Embryonic facial prominence (tissue), 1 donor: ENCODE results near the gene SPDEF.

ENCODE experiments used
- DNase-seq: peaks from one replicate; pipeline ENCODE4 v3.0.0-alpha.2; 2016; ENCODE audit errors: extremely low spot score

Gene SPDEF

DNA sequence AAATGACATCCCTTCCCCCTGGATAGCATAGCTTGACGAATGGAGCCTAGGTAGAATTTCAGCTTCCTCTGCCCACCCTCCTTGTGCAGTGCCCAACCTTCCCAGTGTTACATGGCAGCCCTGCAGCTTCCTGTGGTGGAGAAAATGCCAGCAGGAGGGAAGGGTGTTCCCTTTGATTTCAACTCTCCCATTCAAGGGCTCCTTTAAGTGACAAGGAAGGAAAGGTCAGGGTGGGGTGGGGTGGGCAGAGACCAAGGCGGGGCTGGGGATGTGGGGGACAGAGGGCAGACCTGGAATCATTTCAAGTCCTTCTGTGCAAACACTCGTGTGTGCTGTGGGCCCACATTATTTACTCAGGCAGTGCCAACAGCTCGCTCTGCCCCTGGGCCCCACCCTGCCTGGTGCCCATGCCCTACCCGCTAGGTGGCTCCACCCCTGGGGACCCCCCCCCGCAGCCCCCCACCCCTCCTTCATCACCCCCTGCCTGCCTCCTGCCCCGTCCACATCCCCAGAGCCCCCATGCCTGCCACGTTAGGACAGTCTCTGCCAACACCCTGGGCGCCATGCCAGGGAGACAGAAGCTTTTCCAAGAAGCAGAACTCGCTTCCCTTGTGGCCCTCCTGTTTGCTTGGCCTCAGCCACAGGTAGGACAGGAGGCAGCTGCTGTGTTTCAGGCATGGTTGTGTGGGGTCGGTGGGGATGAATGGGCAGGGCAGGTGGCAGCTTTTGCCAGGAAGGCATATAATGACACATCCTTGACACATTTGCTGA is 9.4 kb downstream of the SPDEF start:
- no peak for DNase-seq

DNA sequence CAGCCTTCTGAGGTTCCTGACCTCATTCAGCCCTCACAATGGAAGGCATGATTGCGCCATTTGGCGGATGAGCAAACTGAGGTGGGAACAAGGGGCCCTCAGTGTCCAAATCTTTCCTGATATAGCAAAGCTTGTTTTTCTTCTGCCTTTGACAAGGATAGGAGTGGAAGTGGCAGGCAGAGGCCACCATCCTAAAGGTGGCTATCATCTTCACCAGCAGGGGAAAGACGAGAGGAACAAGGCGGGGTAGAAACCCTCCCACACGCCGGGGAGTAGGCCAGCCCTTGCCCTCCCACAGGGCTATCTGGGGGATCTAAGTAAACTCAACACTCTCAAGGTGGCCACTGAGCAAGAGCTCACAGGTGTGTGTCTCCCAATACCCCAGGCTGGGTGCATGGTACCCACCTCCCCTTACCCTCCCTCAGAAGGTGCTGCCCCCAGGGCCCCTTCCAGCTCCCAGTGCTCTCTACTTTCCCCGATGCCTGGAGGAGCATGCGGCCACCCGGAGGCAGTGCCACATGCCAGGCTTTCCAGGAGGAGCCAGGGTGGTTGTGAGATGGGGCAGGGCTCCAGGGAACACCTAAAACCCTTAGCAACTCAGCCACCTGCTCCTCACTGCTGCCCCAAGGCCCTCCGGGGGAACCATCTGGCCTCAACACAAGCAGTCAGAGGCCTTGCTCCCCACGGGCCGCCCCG is 11.2 kb downstream of the SPDEF start:
- no peak for DNase-seq

DNA sequence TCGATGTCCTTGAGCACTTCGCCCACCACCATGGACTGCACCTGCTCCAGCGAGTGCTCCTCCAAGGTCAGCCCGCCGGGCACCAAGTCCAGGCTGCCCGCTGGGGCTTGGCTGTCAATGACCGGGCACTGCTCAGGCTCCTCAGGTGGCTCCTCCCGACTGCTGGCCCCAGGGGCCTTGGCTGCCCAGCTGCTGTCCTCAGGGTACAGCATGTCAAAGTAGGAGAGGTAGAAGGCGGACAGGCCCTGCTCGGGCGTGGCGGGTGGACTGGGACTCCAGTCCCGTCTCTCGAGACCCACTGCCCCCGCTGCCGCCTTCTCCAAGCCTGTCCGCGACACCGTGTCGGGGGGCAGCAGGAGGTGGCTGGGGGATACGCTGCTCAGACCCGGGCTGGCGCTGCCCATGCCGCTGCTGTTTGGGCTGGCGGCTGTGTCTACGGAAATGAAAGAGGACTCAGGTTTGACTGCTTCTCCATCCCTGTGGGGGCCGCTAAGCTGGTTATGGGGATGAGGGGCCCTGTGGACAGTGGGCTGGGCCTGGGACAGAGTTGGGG is 12.0 kb downstream of the SPDEF start:
- DNase-seq: no peak

DNA sequence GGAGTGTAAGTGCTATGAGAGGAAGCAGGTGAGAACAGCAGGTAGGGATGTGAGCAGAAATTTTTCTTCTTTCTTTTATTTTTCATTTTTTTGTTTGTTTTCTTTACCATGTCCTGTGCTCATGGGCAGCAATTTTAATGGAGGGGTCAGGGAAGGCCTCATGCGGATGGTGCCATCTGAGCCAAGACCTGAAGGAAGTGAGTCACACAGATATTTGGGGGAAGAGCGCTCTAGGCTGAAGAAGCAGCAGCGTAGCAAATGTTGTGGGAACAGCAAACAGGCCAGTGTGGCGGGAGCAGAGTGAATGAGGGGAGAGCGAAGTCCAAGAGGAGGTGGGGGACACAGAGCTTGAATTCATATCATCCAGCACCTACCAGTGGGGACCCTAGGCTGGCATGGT is 12.7 kb downstream of the SPDEF start:
- no peak for DNase-seq

DNA sequence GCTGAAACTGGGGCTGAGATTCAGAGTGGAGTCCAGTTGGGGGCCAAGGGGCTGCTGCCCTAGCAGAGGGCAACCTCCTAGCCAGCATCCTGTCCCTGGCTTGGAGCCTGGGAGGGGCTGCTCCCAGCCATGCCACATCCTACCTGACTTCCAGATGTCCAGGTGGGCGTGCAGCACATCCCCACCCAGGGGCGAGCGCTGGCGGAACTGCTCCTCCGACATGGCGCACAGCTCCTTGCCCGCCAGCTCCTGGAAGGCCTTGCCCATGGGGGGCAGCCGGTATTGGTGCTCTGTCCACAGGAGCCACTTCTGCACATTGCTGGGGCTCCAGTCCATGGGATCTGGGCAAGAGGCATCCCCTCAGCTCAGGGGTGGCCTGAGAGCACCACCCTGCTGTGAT is 15.3 kb downstream of the SPDEF start:
- no peak for DNase-seq

DNA sequence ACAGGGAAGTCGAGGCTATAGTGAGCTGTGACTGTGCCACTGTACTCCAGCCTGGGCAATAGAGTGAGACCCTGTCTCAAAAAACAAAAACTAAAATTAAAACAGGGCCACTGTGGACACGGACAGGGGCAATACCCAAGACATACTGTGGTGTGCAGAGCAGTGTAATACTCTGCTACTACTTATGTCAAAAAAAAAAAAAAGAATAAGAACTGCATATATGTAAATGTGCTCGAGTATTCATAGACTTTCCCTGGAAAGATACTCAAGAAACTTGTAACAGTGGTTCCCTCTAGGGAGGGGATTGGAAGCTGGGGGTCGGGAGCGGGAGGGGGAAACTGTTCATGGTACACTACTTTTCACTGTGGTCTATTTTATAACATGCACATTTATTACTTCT is 15.9 kb downstream of the SPDEF start:
- DNase-seq: no peak

DNA sequence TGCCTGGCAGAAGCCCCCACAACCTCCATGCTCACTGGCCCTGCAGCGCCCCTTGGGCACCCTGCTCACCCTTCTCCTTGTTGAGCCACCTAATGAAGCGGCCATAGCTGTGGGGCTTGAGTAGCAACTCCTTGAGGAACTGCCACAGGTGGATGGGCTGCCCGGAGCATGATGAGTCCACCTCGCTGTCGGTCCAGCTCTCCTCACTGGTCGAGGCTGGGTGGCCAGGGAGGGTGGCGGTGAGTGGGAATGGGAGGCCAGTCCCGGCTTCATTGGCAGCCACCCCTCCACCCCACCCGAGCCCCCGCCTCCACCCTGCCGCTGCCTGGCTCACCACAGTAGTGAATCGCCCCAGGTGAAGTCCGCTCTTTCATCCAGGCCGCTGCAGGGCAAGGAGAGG is 16.9 kb downstream of the SPDEF start:
- DNase-seq: no peak

DNA sequence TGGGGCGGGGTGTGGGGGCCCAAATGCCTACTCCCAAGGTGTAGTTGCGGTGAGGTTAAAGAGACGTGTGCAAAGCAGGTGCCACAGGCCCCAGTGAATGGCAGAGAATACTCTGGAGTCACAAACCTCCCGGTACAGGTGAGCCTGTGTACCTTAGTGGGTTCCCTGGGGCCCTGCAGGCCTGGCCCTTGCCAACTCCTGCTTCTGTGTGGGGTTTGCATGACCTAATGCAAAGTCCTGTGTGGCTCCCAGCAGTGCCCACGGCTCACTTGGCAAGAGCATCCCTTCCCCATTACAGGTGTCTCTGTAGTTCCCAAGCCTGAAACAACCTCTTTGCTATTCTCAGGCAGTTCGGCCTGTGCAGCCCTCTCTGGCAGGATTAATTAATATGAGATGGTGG is 17.5 kb downstream of the SPDEF start:
- DNase-seq: no peak

DNA sequence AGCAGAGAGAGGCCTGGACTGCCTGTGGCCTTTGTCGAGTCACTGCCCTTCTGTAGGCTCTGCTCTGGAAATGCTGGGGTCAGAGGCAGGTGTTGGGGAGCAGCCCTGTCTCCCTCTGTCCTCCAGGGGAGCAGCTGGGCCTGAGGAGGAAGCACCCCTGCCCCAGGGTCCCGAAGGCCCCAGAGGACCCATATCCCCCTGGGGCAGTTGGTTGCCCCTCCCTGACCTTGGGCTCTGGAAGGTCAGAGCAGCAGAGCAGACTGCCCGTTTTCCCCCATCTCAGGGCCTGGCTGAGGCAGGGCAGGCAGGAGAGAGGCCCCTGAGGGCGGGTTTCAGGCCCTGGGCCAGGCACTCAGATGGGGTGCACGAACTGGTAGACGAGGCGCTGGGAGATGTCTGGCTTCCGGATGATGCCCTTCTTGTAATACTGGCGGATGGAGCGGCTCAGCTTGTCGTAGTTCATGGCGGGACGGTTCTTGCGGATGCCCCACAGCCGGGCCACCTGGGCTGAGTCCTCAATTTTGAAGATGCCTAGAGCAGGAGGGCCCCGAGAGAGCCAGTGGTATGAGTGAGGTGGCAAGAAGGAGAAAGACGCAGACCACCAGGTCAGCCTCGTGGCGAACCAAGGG is 18.1 kb downstream of the SPDEF start:
- DNase-seq: no peak

DNA sequence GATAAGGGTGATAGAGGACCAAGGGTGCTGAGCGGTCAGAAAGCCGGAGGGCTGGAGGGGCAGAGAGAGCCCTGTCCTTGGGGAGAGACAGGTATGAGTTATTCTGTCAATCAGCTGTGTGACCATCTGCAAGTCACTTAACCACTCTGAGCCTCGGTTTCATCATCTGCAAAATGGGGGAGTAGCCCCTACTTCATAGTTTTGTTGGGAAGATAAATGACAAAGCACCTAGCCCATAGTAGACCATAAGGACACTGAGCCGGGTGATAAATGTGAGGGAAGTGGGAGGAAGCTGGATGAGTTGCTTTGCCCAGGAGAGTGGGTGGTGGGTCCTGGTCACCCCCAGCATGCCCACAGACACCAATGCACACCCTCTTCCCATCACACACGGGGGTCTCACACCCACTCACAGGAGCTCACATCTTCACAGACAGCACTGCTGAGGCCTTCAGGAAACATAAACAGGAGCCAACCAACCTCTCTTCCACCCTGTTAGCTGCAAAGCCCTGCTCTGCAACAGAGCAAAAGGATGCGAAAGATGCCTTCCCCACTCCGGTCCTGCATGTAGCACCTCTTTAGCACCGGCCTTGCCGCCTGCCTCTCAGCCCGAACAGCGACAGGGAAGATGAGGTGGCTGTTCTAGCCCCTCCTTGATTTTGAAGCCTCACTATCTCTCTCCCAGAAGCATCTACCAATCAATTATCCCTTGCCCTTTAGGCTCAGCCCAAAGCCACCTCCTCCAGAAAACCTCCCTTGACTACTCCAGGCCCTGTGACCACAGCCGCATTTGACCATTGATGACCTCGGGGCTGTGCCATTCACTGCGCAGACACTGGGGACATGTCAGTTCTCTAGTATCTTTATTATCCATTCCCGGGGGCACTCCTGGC is 18.9 kb downstream of the SPDEF start:
- DNase-seq: no peak

DNA sequence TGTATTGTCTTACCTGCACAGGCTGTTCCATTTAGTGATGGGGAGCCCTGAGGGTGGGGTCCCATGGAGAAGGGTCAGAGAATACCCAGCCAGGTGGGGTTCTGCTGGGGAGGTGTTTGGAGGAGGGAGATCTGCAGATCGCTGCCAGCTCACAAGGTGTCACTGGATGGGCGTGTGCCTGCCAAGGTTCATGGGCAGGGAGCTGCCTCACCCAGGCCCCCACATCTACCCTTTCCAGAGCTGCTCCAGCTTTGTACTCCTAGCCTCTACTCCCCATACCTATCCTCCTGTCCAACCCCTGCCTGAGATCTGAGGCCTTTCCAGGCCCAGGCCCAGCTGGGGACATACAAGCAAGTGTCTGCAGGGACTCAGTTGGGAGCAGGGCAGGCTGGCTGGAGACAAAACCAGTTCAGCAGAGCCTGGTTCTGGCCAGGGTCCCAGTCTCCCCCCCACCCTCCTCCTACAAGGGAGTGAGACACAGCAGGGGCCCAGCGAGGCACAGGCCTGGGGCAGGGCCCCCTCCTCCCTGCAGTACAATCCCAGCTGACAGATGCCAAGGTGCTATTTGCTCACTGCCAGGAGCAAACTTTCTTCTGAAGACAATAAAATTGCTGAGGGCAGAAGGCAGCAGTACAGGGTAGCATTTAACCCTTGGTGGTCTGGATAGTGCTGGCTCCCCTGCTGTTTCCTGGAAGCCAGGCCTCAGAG is 19.7 kb downstream of the SPDEF start:
- DNase-seq: no peak

DNA sequence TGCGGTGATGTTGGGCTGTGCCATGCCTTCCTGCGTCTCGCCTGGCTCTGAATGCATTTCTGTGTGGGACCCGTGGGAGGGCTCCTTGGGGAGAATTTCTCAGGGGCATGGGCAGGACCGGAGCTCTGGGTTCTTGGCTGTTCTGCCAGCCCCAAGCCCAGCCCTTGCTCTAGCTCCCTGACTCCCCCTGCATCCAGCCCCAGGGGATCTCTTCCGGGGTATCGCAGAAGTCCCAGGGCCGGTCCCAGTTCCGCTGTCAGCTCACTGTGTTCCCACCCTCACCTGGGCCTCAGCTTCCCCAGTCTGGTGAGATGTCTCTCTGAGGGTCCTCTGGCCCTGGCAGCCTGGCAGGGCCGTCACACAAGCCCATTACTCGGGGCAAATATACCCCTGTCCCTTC is 20.5 kb downstream of the SPDEF start:
- DNase-seq: no peak

DNA sequence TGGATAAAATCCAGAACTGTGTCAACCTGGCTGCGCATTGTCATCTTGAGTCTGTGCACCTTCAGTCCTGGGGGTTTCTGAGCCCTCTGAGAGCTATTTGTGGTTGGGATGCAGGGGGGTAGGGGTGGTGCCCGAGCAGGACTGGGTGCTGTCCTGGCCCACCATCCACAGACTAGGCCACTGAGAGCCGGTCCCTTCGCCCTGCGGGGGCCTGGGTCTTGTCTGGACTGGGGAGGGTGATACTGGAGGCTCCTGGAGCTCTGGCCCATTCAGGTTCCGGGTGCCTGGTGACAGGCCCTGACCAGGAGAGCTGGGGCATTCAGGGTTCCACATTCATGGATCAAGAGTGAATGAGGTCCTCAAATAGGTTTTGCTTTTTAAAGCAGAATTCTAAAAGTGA is 20.9 kb downstream of the SPDEF start:
- no peak for DNase-seq

DNA sequence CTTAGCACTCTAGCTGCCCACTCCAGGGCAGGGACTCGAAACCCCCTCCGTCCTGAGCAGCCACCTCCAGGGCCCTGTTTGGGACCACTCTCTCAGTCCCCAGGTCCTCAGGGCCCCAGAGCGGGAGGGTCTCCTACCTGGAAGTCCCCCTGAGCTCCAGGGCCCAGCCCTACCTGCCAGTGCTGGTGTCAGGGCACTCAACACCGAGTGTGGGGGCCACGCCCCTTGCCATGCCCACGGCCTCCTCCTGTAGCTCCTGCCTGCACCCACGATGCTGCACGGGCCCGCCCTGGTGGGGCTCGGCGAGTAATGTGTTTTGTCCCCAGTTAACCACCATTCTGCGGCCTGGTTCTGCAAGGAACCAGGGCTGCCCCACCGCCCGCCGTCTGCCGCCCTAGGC is 21.5 kb downstream of the SPDEF start:
- DNase-seq: no peak

DNA sequence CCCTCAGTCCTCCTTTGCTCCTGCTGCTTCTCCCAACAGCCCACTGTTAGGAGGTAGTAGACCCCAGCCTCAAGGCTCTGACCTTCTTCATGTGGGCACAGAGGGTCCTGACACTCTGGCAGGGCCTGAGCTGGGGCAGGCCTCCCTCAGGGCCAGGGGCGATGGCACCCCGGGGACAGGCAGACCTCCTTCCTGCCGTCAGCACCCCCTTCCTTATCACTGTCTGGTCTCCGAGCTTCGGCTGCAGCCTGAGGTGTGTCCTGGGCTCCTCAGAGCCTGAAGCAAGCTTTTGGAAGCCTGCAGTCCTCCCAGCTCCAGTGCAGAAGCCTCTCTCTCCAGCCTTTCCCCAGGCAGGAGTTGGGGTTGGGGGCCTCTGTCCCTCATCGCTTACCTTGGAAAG is 22.0 kb downstream of the SPDEF start:
- DNase-seq: no peak

DNA sequence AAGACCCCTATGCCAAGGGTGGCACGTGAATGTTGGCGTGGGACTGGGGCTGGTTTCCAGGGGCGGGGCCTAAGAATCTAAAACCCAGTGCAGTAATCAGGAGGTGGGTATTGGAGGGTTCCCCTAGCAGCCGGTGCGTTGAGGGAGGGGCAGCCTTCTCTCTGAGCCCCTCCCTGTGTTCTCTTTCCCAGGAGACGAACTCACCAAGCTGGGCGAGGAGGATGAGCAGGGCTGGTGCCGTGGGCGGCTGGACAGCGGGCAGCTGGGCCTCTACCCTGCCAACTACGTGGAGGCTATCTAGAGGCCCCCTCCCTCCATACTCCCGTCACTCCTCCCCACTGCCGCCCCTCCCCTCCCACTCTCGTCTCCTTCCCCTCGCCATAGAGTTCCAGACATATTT is 23.9 kb downstream of the SPDEF start:
- no peak for DNase-seq

DNA sequence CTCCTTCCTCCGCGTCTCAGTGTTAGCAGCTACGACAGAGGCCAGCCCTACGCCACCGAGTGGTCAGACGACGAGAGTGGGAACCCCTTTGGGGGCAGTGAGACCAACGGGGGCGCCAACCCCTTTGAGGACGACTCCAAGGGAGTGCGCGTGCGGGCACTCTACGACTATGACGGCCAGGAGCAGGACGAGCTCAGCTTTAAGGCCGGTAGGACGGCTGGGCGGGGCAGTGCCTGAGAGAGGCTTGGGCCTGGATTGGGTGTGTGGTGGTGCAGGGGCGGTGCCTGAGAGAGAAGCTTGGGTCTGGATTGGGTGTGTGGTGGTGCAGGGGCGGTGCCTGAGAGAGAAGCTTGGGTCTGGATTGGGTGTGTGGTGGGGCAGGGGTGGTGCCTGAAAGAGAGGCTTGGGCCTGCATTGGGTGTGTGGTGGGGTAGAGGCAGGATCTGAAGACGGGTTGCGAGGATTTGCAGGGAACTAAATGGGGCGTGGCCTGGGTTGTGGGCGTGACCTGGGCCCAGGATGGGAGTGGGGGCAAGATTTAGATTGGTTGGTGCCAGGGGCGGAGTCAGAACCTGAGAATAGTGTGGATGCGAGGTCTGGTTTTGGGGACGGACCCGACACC is 24.4 kb downstream of the SPDEF start:
- no peak for DNase-seq

DNA sequence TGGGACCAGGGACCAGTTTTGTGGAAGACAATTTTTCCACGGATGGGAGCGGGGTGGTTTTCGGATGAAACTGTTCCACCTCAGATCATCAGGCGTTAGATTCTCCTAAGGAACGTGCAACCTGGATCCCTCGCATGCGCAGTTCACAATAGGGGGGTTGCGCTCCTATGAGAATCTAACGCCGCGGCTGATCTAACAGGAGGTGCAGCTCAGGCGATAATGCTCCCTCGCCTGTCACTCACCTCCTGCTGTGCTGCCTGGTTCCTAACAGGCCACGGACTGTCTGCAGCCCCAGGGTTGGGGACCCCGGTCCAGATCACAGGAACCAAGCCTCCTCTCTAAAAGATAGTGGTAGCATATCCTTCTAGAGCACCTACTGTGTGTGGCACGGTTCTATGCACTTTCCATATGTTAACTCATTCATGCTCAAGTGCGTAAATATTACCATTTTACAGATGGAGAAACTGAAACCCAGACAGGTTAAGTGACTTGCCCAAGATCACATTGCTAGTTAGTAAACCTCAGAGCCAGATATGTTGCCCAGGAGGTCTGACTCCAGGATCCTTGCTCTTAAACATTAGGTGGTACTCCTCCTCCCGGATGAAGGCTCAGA is 25.3 kb downstream of the SPDEF start:
- no peak for DNase-seq

DNA sequence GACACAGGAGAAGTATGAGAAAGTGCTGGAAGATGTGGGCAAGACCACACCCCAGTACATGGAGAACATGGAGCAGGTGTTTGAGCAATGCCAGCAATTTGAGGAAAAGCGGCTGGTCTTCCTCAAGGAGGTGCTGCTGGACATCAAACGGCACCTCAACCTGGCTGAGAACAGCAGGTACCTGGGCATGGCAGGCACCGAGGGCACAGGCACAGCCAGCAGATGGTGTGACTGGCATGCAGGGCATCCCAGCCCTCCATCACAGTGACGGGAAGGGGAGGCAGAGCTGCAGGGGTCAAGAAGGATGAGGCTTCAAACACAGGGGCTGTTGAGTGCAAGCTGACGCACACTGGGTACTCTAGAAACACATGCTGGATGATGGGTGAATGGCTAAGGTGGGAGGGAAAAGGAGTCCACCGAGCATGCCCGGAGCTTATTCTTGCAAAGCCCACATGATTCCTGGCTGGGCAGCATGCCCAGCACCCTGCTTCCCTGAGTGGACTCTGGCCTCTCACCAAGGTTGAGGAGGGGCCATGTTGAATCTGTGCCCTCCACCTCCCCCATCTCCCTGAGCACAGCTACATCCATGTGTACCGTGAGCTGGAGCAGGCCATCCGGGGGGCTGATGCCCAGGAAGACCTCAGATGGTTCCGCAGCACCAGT is 26.3 kb downstream of the SPDEF start:
- DNase-seq: no peak
